Adrenal gland (tissue), 12 donors: Measurements from ENCODE around the gene SNAI3. TPM values are rescaled to one million over a fixed set of nuclear protein-coding genes. Genes with fewer than 3 reads are reported as not detected.
A peak's percentile ranks its signal among the peaks of the same experiment; 100 is the strongest.

Experiments used
- DNase-seq, 7 donors: peaks; one replicate each; pipeline ENCODE4 v3.0.0-alpha.2; 2019 to 2020
- H3K27ac ChIP-seq, 5 donors: fragments of 200-600 bp; sonication (generic) in 4 of 5; 1 replicate in 3 of 5; 2 replicates in 2 of 5; pipeline versions ENCODE4 v1.5.1 to v1.8.0; 2016 to 2020; ENCODE audit warnings: mild to moderate bottlenecking in 1 of 5
- H3K27me3 ChIP-seq: fragments of 200-600 bp; 2 replicates; pipeline ENCODE4 v1.8.0; 2021
- H3K36me3 ChIP-seq, 2 donors: fragments of 200-600 bp; replicated peaks in 1 of 2; 1 replicate in 1 of 2; 2 replicates in 1 of 2; pipeline versions ENCODE4 v1.5.1 to v1.8.0; 2018 to 2022
- H3K4me1 ChIP-seq, 2 donors: fragments of 200-600 bp; replicated peaks in 1 of 2; 1 replicate in 1 of 2; 2 replicates in 1 of 2; pipeline versions ENCODE4 v1.5.1 to v1.8.0; 2018 to 2021
- H3K4me3 ChIP-seq, 4 donors: fragments of 200-600 bp; sonication (generic) in 3 of 4; one replicate each; pipeline ENCODE4 v1.5.1; 2016 to 2018
- H3K9me3 ChIP-seq, 3 donors: fragments of 200-600 bp; sonication (generic) in 1 of 3; replicated peaks in 1 of 3; 1 replicate in 2 of 3; 2 replicates in 1 of 3; pipeline versions ENCODE4 v1.5.1 to v1.8.0; 2016 to 2021
- POLR2A ChIP-seq, 2 donors: fragments of 450-650 bp; IDR thresholded peaks; one replicate each; pipeline ENCODE4 v1.6.1; 2017; ENCODE audit warnings: antibody characterized with exemption in 2 of 2, mild to moderate bottlenecking in 2 of 2, moderate library complexity in 1 of 2
- WGBS, 4 donors: extraction: QIAGEN DNeasy Blood & Tissue Kit in 2 of 4; methylation state at CpG; one replicate each; pipeline versions ENCODE4 v1.1.5 to v1.1.7; 2013 to 2017; 5-methylcytosine and 5-hydroxymethylcytosine counted together
- intact Hi-C, 2 donors: fragments of 100-400 bp; cut with DNase I; formaldehyde crosslinking; loops; one replicate each; pipeline versions ENCODE4 v1.14.1 to v1.15.0; 2022 to 2023
- polyA plus RNA-seq, 3 donors: library from polyadenylated mRNA; stranded (reverse); fragments of 200-250 nt in 2 of 3; fragments of 350-450 nt in 1 of 3; fragmentation: Illumina TruSeq in 1 of 3; extraction: RNeasy Lipid Tissue Mini Kit (QIAGEN cat#74804) in 1 of 3; gene quantifications; one replicate each; pipeline ENCODE4 v1.2.3, GENCODE V29; 2013 to 2014
- total RNA-seq, 9 donors: library from RNA; depleted of rRNA in 4 of 9; stranded (reverse); fragments of >200 nt in 4 of 9; fragments of 120-200 nt in 1 of 9; fragmentation: NEBNext Ultra II Directional in 1 of 9; extraction: Animal tissue kit (Norgen Biotek cat#: 25700) in 1 of 9; gene quantifications; one replicate each; pipeline versions ENCODE4 v1.1.0 to v1.2.4, GENCODE V29; 2013 to 2023
- TF ChIP-seq, protein P1 (sequence below), 6 experiments: fragments of 450-650 bp in 4 of 6; fragments of 200-600 bp in 2 of 6; sonication (generic) in 1 of 6; IDR thresholded peaks; 1 replicate in 5 of 6; 2 replicates in 1 of 6; pipeline versions ENCODE4 v1.5.1 to v1.8.0; 2016 to 2021; ENCODE audit warnings: antibody characterized with exemption in 6 of 6, mild to moderate bottlenecking in 2 of 6, moderate library complexity in 1 of 6
- donor health status: healthy with polysubstance abuse.
- donor health status: Bipolar disorder and iron deficiency.
- donor health status: DM: yes; HTN: yes; CAD: no.
- donor health status: DM: no; HTN: no; CAD: no.
- donor health status: DM: no; HTN: no; CAD: no.
- donor health status: DM: yes; HTN: yes; CAD: no.

Gene SNAI3
- total and polyA plus RNA-seq, 12 donors: 0.06 to 2.1 (median 0.51) TPM; not detected in 2

DNA sequence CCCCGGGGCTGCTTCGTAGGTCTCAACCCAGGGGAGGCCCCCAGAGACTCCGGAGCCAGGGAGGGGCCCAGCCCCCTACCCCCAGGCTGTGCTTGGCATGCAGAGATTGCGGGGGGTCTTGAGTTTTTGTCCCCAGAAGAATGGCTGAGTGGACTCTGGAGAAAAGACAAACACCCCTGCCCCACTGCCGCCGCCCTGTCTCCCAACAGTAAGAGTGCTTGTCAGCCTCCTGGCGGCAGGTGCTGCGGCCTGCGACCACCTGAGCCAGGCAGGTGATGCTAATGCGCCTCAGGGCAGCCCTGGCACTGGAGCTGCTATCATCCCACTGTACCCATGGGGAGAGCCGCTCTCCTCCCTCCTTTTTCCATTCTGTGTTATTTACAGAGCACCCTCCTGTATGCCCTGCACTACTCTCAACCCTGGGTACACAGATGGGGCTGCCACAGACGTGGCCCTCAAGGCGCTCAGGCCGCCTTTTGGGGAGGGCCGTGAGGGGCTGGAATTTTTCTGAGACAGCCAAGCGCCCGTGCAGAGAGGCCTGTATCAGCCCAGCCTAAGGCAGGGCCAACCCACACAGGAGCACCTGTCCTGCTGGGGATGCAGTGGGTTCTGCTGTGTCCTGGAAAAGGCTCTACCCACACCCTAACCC is 50.5 kb downstream of the SNAI3 start:
- Histone ChIP-seq H3K27me3 (peaks cover 19% of the 10 kb centered on the region), H3K4me3 (no peak overlapping the region), H3K4me1 (no peaks in the 10 kb centered on the region), H3K9me3 (no peaks in the 10 kb centered on the region), H3K36me3 (peaks cover 0 to 17% of the 10 kb centered on the region in 2 donors), H3K27ac (no peak overlapping the region)
- DNase-seq: no peak
- TF ChIP-seq, protein P1, sequence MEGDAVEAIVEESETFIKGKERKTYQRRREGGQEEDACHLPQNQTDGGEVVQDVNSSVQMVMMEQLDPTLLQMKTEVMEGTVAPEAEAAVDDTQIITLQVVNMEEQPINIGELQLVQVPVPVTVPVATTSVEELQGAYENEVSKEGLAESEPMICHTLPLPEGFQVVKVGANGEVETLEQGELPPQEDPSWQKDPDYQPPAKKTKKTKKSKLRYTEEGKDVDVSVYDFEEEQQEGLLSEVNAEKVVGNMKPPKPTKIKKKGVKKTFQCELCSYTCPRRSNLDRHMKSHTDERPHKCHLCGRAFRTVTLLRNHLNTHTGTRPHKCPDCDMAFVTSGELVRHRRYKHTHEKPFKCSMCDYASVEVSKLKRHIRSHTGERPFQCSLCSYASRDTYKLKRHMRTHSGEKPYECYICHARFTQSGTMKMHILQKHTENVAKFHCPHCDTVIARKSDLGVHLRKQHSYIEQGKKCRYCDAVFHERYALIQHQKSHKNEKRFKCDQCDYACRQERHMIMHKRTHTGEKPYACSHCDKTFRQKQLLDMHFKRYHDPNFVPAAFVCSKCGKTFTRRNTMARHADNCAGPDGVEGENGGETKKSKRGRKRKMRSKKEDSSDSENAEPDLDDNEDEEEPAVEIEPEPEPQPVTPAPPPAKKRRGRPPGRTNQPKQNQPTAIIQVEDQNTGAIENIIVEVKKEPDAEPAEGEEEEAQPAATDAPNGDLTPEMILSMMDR (IDR thresholded peaks at IDR 0.05): no peak
- TF ChIP-seq POLR2A (IDR thresholded peaks at IDR 0.05): no peak
- WGBS, 4 donors: 92 to 96% (median 94%) methylated on average over 14 to 17 of the region's 17 CpGs
- intact Hi-C loops: no loop called here

DNA sequence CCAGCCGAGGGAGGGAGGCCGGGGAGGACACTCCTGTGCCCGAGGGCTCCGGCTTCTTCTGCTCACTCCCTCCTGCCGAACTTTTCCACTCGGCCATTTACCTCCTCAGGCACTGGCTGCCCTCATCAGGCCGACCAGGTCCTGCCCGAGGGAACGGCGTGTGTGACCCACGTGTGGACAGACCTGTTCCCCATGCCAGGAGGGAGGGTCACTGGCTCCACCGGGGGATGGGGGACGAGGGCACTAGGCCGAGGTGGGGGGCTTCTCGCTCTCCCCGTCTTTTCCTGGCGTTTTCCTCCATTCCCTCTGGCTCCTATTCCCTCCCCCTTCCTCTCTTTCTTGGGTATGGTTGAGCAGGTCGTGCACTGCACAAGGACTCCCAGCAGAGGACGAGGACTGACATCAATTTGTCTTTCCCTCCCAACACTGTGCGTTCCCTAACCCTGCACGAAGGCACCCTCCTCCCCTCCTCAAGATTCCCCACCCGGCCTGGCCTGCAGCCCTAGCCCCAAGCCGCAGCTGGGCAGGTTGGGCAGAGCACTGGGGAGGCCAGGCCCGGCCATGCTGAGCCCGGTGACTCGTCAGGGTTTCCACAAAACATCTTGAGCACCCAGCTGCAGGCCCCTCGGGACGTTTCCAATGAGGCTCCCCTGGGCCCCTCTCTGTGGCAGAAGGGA is 51.2 kb downstream of the SNAI3 start:
- intact Hi-C loops: no loop called here
- no peak for TF ChIP-seq POLR2A (IDR thresholded peaks at IDR 0.05)
- TF ChIP-seq, protein P1 (IDR thresholded peaks at IDR 0.05): no peak
- H3K27ac ChIP-seq: no peak overlapping the region
- H3K9me3 ChIP-seq: no peaks in the 10 kb centered on the region
- DNase-seq: no peak
- H3K27me3 ChIP-seq: peaks cover 18% of the 10 kb centered on the region
- H3K4me1 ChIP-seq: no peaks in the 10 kb centered on the region
- H3K36me3 ChIP-seq: peaks cover 0 to 23% of the 10 kb centered on the region in 2 donors
- 60 to 69% (median 64%) methylated on average over 23 to 28 of the region's 28 CpGs for WGBS, 4 donors
- peak overlapping the region in 1 of 4 donors; percentile 12 for H3K4me3 ChIP-seq

DNA sequence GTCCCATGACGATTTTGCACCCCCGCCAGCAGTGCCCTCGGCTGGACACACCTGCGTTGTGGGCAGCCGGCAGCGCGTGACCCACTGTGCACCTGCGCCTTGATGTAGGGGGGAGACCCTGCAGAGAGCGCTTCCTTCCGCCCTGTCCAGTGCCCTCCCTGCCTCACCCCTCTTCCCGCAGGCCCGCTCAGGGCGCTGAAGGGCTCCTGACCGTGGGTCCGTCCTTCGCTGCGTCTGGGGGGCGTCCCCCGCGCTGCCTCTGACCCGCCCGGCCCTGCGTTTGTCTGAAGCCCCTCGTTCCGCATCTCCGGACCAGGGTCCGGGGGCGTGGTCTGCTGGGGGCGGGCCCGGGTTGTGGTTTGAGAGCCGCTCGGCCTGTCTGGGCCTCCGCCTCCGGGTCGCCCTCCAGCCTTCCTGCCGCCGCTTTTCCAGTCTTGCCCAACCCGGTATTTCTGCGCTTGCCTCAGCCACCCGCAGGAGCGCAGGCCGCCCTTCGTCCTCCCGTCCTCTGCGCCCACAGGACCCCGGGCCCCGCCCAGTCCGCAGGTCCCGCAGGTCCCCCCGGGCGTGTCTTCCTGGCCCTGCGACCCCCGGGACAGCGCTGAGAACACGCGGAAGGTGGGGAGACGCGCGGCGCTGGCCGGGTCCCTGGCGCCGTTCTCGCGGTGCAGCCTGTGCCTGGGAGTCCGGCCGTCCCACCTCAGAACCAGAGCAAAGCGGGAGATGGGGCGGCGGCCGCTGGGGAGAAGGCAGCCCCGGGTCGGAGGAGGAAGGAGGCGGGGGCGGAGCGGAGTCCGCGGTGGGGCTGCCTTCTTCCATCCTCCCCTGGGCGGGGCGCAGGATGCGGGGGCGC is 51.9 kb downstream of the SNAI3 start:
- Histone ChIP-seq H3K27ac (peak overlapping the region in 1 of 5 donors; percentile 38), H3K36me3 (peaks cover 0 to 31% of the 10 kb centered on the region in 2 donors), H3K4me3 (peak overlapping the region in 1 of 4 donors; percentile 12), H3K27me3 (peaks cover 10% of the 10 kb centered on the region), H3K9me3 (no peaks in the 10 kb centered on the region), H3K4me1 (no peaks in the 10 kb centered on the region)
- peak in 2 of 7 donors; percentile 34 to 58 for DNase-seq
- WGBS, 4 donors: 32 to 48% (median 40%) methylated on average over 56 to 82 of the region's 82 CpGs
- intact Hi-C loops: no loop called here
- TF ChIP-seq POLR2A (IDR thresholded peaks at IDR 0.05): no peak
- TF ChIP-seq, protein P1 (IDR thresholded peaks at IDR 0.05): no peak

DNA sequence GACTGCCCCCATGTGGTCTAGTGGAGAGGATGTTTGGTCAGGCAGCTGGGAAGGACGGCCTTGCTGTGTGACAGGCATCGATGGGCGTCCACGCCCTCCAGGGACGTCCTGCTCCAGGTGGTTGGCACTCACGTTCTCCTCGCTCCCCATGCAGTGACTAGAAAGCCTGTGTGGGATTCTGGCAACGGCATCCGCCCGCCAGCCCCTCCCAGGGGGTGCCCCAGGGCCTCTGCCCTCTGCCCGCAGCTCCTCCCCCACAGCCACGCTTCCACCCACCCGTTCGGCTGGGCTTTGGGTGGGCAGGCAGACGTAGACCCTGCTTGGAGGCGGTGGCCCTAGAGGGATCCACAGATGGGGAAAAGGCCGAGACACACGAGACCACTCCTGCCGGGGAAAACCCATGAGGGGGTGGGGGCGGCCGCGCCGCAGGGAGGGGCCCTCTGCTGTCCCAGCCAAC is 52.6 kb downstream of the SNAI3 start:
- H3K27me3 ChIP-seq: peaks cover 4% of the 10 kb centered on the region
- intact Hi-C loops: no loop called here
- DNase-seq: peak in 2 of 7 donors; percentile 33 to 61
- H3K36me3 ChIP-seq: peaks cover 0 to 32% of the 10 kb centered on the region in 2 donors
- H3K4me1 ChIP-seq: peaks cover 0 to under 1% of the 10 kb centered on the region in 2 donors
- H3K9me3 ChIP-seq: no peaks in the 10 kb centered on the region
- no peak overlapping the region for H3K4me3 ChIP-seq
- TF ChIP-seq, protein P1 (IDR thresholded peaks at IDR 0.05): no peak
- TF ChIP-seq POLR2A (IDR thresholded peaks at IDR 0.05): no peak
- 54 to 68% (median 67%) methylated on average over 13 to 23 of the region's 23 CpGs for WGBS, 4 donors
- H3K27ac ChIP-seq: no peak overlapping the region
